GM23248 (cell line): ENCODE data around the gene SLC36A3. TPM values are rescaled to one million over a fixed set of nuclear protein-coding genes. Genes with fewer than 3 reads are reported as not detected.
"Not testable (repeated sequence)": the region's sequence is repeated elsewhere in the genome, so short reads cannot be mapped to it uniquely, and the experiment has no call there.

Experiments used
- DNase-seq: peaks from one replicate; pipeline ENCODE4 v3.0.0-alpha.2; 2015
- H2AFZ ChIP-seq: fragments of 200-600 bp; sonication (generic); 2 replicates; pipeline ENCODE4 v1.6.1; 2016; ENCODE audit warnings: antibody characterized with exemption
- H3F3A ChIP-seq: fragments of 200-600 bp; sonication (generic); 2 replicates; pipeline ENCODE4 v1.6.1; 2016; ENCODE audit warnings: mild to moderate bottlenecking, antibody characterized with exemption, mixed run types; ENCODE audit not compliant: insufficient read depth
- H3K27ac ChIP-seq: fragments of 200-600 bp; sonication (generic); 2 replicates; pipeline ENCODE4 v1.5.1; 2016; ENCODE audit warnings: mild to moderate bottlenecking
- H3K27me3 ChIP-seq: fragments of 200-600 bp; sonication (generic); replicated peaks from 2 replicates; pipeline ENCODE4 v1.6.1; 2016; ENCODE audit warnings: mild to moderate bottlenecking; ENCODE audit not compliant: insufficient read depth
- H3K36me3 ChIP-seq: fragments of 200-600 bp; sonication (generic); 2 replicates; pipeline ENCODE4 v1.6.1; 2016; ENCODE audit warnings: low read depth, mild to moderate bottlenecking
- H3K4me1 ChIP-seq: fragments of 200-600 bp; sonication (generic); 2 replicates; pipeline ENCODE4 v1.6.1; 2016; ENCODE audit warnings: mild to moderate bottlenecking; ENCODE audit not compliant: insufficient read depth
- H3K4me2 ChIP-seq: fragments of 200-600 bp; sonication (generic); one replicate; pipeline ENCODE4 v1.6.1; 2016; ENCODE audit warnings: mild to moderate bottlenecking; ENCODE audit not compliant: unreplicated experiment
- H3K4me3 ChIP-seq: fragments of 200-600 bp; sonication (generic); 2 replicates; pipeline ENCODE4 v1.5.1; 2016; ENCODE audit warnings: mild to moderate bottlenecking
- H3K79me2 ChIP-seq: fragments of 200-600 bp; sonication (generic); 2 replicates; pipeline ENCODE4 v1.6.1; 2016; ENCODE audit warnings: mild to moderate bottlenecking; ENCODE audit not compliant: insufficient read depth
- H3K9ac ChIP-seq: fragments of 200-600 bp; sonication (generic); 2 replicates; pipeline ENCODE4 v1.6.1; 2016; ENCODE audit warnings: mild to moderate bottlenecking
- H3K9me2 ChIP-seq: fragments of 200-600 bp; sonication (generic); 2 replicates; pipeline ENCODE4 v1.6.1; 2016; ENCODE audit warnings: mixed run types, mild to moderate bottlenecking, moderate library complexity; ENCODE audit not compliant: insufficient read depth
- H3K9me3 ChIP-seq: fragments of 200-600 bp; sonication (generic); one replicate; pipeline ENCODE4 v1.6.1; 2017; ENCODE audit warnings: low read depth
- H4K20me1 ChIP-seq: fragments of 200-600 bp; sonication (generic); 2 replicates; pipeline ENCODE4 v1.6.0; 2016; ENCODE audit not compliant: insufficient read depth
- EZH2 ChIP-seq: fragments of 200-600 bp; sonication (generic); IDR thresholded peaks from 2 replicates; pipeline ENCODE4 v1.6.1; 2018; ENCODE audit warnings: antibody characterized with exemption, mild to moderate bottlenecking; ENCODE audit not compliant: insufficient read depth, poor library complexity, severe bottlenecking
- EZH2phosphoT487 ChIP-seq: fragments of 200-600 bp; sonication (generic); IDR thresholded peaks from 2 replicates; pipeline ENCODE4 v1.6.1; 2018; ENCODE audit warnings: antibody characterized with exemption, moderate library complexity, mild to moderate bottlenecking, low read depth; ENCODE audit not compliant: insufficient read depth
- WGBS, 2 experiments: methylation state at CpG; one replicate each; pipeline ENCODE4 v1.1.6; 2015 to 2017; ENCODE audit warnings: low lambda C conversion rate in 2 of 2, low coverage in 1 of 2; ENCODE audit errors: missing lambda C conversion rate in 2 of 2; 5-methylcytosine and 5-hydroxymethylcytosine counted together
- in situ Hi-C: fragments of 300-500 bp; cut with MboI; formaldehyde crosslinking; loops from 2 replicates; pipeline ENCODE4 v1.15.0; 2020
- polyA plus RNA-seq: library from polyadenylated mRNA; unstranded; fragments of >200 nt; fragmentation: Nextera tagmentation; extraction: Ambion mirVana; gene quantifications from 2 replicates; pipeline ENCODE4 v1.2.1, GENCODE V29; 2016
- total RNA-seq: library from RNA; depleted of rRNA; stranded (reverse); fragments of >200 nt; shearing (Covaris generic); gene quantifications from 2 replicates; pipeline ENCODE4 v1.2.3, GENCODE V29; 2014

Gene SLC36A3
- total and polyA plus RNA-seq, 2 experiments from 2014 or later: not detected

- Histone ChIP-seq H3K9ac (no peak overlapping the region), H4K20me1 (no peaks in the 10 kb centered on the region), H3K79me2 (no peaks in the 10 kb centered on the region), H3K4me3 (no peak overlapping the region), H3K27me3 (no peaks in the 10 kb centered on the region), H3K4me2 (no peak overlapping the region), H3K27ac (no peak overlapping the region), H3K36me3 (no peaks in the 10 kb centered on the region), H3K4me1 (no peaks in the 10 kb centered on the region), H3F3A (no peaks in the 10 kb centered on the region), H2AFZ (no peak overlapping the region), H3K9me2 (no peaks in the 10 kb centered on the region), H3K9me3 (no peaks in the 10 kb centered on the region)
- in situ Hi-C loops: no loop called here
- no peak for DNase-seq
- 49 to 51% methylated on average over 5 of the region's 5 CpGs for WGBS, 2 experiments
- no peak for TF ChIP-seq EZH2phosphoT487
- no peak for TF ChIP-seq EZH2
These were observed 9.3 kb upstream of the SLC36A3 start for GRCh38 chr5:151312756-151313324.

- no peak overlapping the region for H3K4me2 ChIP-seq
- in situ Hi-C loops: no loop called here
- H3F3A ChIP-seq: no peaks in the 10 kb centered on the region
- no peak for DNase-seq
- H2AFZ ChIP-seq: no peak overlapping the region
- no peak overlapping the region for H3K4me3 ChIP-seq
- TF ChIP-seq EZH2phosphoT487 (no peak), EZH2 (no peak)
- no peak overlapping the region for H3K27ac ChIP-seq
- no peaks in the 10 kb centered on the region for H3K4me1 ChIP-seq
- H3K79me2 ChIP-seq: no peaks in the 10 kb centered on the region
- H3K27me3 ChIP-seq: peaks cover 7% of the 10 kb centered on the region
- no peaks in the 10 kb centered on the region for H3K9me2 ChIP-seq
- H4K20me1 ChIP-seq: no peaks in the 10 kb centered on the region
- H3K9me3 ChIP-seq: no peaks in the 10 kb centered on the region
- H3K36me3 ChIP-seq: no peaks in the 10 kb centered on the region
- H3K9ac ChIP-seq: no peak overlapping the region
These were observed 7.4 kb upstream of the SLC36A3 start for GRCh38 chr5:151310932-151311331.

DNA sequence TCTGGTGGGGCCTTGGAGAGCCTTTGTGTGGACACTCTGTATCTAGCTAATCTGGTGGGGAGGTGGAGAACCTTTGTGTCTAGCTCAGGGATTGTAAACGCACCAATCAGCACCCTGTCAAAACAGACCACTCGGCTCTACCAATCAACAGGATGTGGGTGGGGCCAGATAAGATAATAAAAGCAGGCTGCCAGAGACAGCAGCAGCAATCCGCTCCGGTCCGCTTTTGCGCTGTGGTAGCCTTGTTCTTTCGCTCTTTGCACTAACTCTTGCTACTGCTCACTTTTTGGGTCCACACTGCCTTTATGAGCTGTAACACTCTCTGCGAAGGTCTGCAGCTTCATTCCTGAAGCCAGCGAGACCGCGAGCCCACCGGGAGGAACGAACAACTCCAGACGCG lies 6.3 kb upstream of the SLC36A3 start:
- H3K27me3 ChIP-seq, H3K27ac ChIP-seq, H3K9me3 ChIP-seq, H3K9me2 ChIP-seq, DNase-seq, H3K79me2 ChIP-seq, H3K9ac ChIP-seq, H3K4me2 ChIP-seq, H4K20me1 ChIP-seq, H3K4me1 ChIP-seq, H3F3A ChIP-seq, in situ Hi-C loops, H3K4me3 ChIP-seq, H3K36me3 ChIP-seq, H2AFZ ChIP-seq: not testable (repeated sequence)
- WGBS, 2 experiments: 90% methylated on average over 15 of the region's 15 CpGs

GRCh38 chr5:151309266-151309665 lies 5.7 kb upstream of the SLC36A3 start:
- 89 to 90% methylated on average over 22 of the region's 27 CpGs for WGBS, 2 experiments

DNA sequence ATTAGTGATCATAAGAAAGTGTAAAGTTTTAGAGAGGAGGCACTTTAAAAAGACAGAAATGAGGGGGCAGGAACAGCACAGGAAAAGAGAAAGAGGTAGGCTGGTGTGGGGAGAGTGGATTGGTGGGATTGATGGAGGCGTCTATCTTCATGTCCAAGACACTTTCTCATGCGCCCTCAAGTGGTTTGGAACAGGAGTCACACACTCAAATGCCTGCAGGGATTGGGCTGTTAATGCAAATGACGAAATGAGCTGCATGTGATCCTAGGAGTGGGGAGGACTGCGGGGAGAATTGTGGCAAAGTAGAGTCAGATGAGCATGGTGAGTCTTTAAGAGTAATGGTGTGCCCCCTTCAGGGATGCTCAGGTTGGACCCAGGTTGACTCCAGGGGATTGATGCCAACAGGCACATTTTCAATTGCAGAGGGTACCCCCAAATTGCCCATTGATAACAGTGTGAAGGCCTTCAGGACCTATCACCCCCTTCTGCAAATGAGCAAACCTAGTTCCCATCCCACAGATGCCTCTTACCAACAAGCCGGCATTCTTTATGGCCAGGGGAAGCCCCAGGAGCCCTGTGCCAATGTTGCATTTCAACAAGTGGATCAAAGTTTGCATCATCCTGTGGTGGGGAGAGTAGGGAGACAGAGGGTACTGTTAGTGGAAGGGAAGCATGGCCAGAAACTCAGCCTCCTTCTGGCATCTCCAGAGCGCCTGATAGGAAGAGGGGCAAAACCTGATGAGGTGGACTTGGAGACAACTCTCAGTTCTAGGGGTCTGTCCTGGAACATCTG lies 5.3 kb downstream of the SLC36A3 start:
- no peaks in the 10 kb centered on the region for H3K9me2 ChIP-seq
- no peak overlapping the region for H3K4me3 ChIP-seq
- H2AFZ ChIP-seq: no peak overlapping the region
- H3K4me2 ChIP-seq: no peak overlapping the region
- H4K20me1 ChIP-seq: no peaks in the 10 kb centered on the region
- H3K9ac ChIP-seq: no peak overlapping the region
- H3K27me3 ChIP-seq: no peaks in the 10 kb centered on the region; the same call in 1 of the 2 replicates
- WGBS, 2 experiments: 20 to 28% methylated on average over 6 of the region's 6 CpGs
- H3K79me2 ChIP-seq: no peaks in the 10 kb centered on the region
- no peaks in the 10 kb centered on the region for H3F3A ChIP-seq
- TF ChIP-seq EZH2 (no peak), EZH2phosphoT487 (no peak)
- H3K36me3 ChIP-seq: no peaks in the 10 kb centered on the region
- in situ Hi-C loops: no loop called here
- no peaks in the 10 kb centered on the region for H3K4me1 ChIP-seq
- H3K27ac ChIP-seq: no peak overlapping the region
- DNase-seq: peak; percentile 84
- no peaks in the 10 kb centered on the region for H3K9me3 ChIP-seq

More at GRCh38 chr5:151309266-151309665, 5.7 kb upstream of the SLC36A3 start:
- H3K4me1 ChIP-seq, H3K36me3 ChIP-seq, H3K27ac ChIP-seq, H3K27me3 ChIP-seq, H4K20me1 ChIP-seq, H3K9me2 ChIP-seq, H3K9me3 ChIP-seq, H3F3A ChIP-seq, H3K9ac ChIP-seq, H3K4me2 ChIP-seq, DNase-seq, H3K4me3 ChIP-seq, in situ Hi-C loops, H2AFZ ChIP-seq, H3K79me2 ChIP-seq: not testable (repeated sequence)
